HG03159 (cell line): ENCODE measurements around the gene BCL2L12.

Source experiments
- ATAC-seq: cut with Tn5 transposase; IDR thresholded peaks from one replicate; pipeline ENCODE4 v1.9.1; 2021; ENCODE audit warnings: mild to moderate bottlenecking, moderate library complexity; ENCODE audit not compliant: unreplicated experiment

Gene BCL2L12

GRCh38 chr19:49641688-49642491 lies 23.8 kb upstream of the BCL2L12 start, which contains the start of gene SCAF1:
Gene SCAF1 (plus strand): TSS chr19:49642209. CDS start chr19:49645027, 2,818 bp downstream.
- peak; percentile 55 for ATAC-seq

GRCh38 chr19:49642492-49643035 lies 23.2 kb upstream of the BCL2L12 start:
- ATAC-seq = no peak

- no peak for ATAC-seq
Observed at GRCh38 chr19:49643466-49643865, 22.3 kb upstream of the BCL2L12 start.

GRCh38 chr19:49645592-49645991 lies 20.1 kb upstream of the BCL2L12 start:
- no peak for ATAC-seq

GRCh38 chr19:49645995-49646394 lies 19.7 kb upstream of the BCL2L12 start:
- no peak for ATAC-seq

- no peak for ATAC-seq
Observed at GRCh38 chr19:49646586-49646985, 19.1 kb upstream of the BCL2L12 start.

GRCh38 chr19:49651029-49651819 lies 14.5 kb upstream of the BCL2L12 start:
- ATAC-seq = no peak

GRCh38 chr19:49651820-49652550 lies 13.7 kb upstream of the BCL2L12 start:
- no peak for ATAC-seq

GRCh38 chr19:49652551-49653465 lies 12.9 kb upstream of the BCL2L12 start:
- ATAC-seq = no peak

- ATAC-seq = no peak
Observed at GRCh38 chr19:49653466-49653806, 12.3 kb upstream of the BCL2L12 start.

- ATAC-seq = no peak
Observed at GRCh38 chr19:49654581-49654980, 11.2 kb upstream of the BCL2L12 start.

GRCh38 chr19:49655570-49656455 lies 9.9 kb upstream of the BCL2L12 start:
- no peak for ATAC-seq

GRCh38 chr19:49656456-49657109 lies 9.2 kb upstream of the BCL2L12 start:
- no peak for ATAC-seq

GRCh38 chr19:49657493-49658138 lies 8.1 kb upstream of the BCL2L12 start:
- no peak for ATAC-seq

GRCh38 chr19:49658139-49658517 lies 7.6 kb upstream of the BCL2L12 start:
- no peak for ATAC-seq

- no peak for ATAC-seq
Observed at GRCh38 chr19:49658566-49659442, 6.9 kb upstream of the BCL2L12 start.

- no peak for ATAC-seq
Observed at GRCh38 chr19:49660338-49660961, 5.3 kb upstream of the BCL2L12 start.
